MM.1S (cell line): ENCODE data around the gene AKAP13.

ENCODE experiments used
- DNase-seq: peaks from one replicate; pipeline ENCODE4 v3.0.0-alpha.2; 2015
- H2AFZ ChIP-seq: fragments of 300-600 bp; sonication (generic); 2 replicates; pipeline ENCODE4 v1.6.0; 2016; ENCODE audit warnings: antibody characterized with exemption, low read length
- H3F3A ChIP-seq: fragments of 300-600 bp; sonication (generic); 2 replicates; pipeline ENCODE4 v1.6.1; 2016; ENCODE audit warnings: mild to moderate bottlenecking, antibody characterized with exemption, low read length, moderate library complexity, mixed read lengths; ENCODE audit not compliant: insufficient read depth
- H3K27ac ChIP-seq: fragments of 300-600 bp; sonication (generic); 2 replicates; pipeline ENCODE4 v1.5.1; 2016; ENCODE audit warnings: mild to moderate bottlenecking, low read length
- H3K27me3 ChIP-seq: fragments of 300-600 bp; sonication (generic); replicated peaks from 2 replicates; pipeline ENCODE4 v1.6.0; 2016; ENCODE audit warnings: low read length; ENCODE audit not compliant: insufficient read depth
- H3K36me3 ChIP-seq: fragments of 300-600 bp; sonication (generic); replicated peaks from 2 replicates; pipeline ENCODE4 v1.6.1; 2016; ENCODE audit warnings: mild to moderate bottlenecking, low read length, mixed read lengths; ENCODE audit not compliant: insufficient read depth
- H3K4me1 ChIP-seq: fragments of 300-600 bp; sonication (generic); 2 replicates; pipeline ENCODE4 v1.6.1; 2016; ENCODE audit warnings: low read length, mixed read lengths
- H3K4me2 ChIP-seq: fragments of 300-600 bp; sonication (generic); 2 replicates; pipeline ENCODE4 v1.6.0; 2016; ENCODE audit warnings: low read depth, low read length
- H3K4me3 ChIP-seq: fragments of 300-600 bp; sonication (generic); 2 replicates; pipeline ENCODE4 v1.5.1; 2016; ENCODE audit warnings: low read length, mixed read lengths
- H3K79me2 ChIP-seq: fragments of 300-600 bp; sonication (generic); 2 replicates; pipeline ENCODE4 v1.6.1; 2016; ENCODE audit warnings: mixed run types, low read length, mixed read lengths
- H3K9ac ChIP-seq: fragments of 300-600 bp; sonication (generic); 2 replicates; pipeline ENCODE4 v1.6.1; 2016; ENCODE audit warnings: low read length, mixed read lengths
- H3K9me2 ChIP-seq: fragments of 300-600 bp; sonication (generic); replicated peaks from 2 replicates; pipeline ENCODE4 v1.6.1; 2016; ENCODE audit warnings: mild to moderate bottlenecking, low read length, mixed read lengths; ENCODE audit not compliant: insufficient read depth
- H3K9me3 ChIP-seq: fragments of 300-600 bp; sonication (generic); replicated peaks from 2 replicates; pipeline ENCODE4 v1.6.1; 2016; ENCODE audit warnings: mild to moderate bottlenecking, low read length, mixed read lengths; ENCODE audit not compliant: insufficient read depth
- H4K20me1 ChIP-seq: fragments of 300-600 bp; sonication (generic); 2 replicates; pipeline ENCODE4 v1.6.1; 2016; ENCODE audit warnings: mild to moderate bottlenecking, low read length, moderate library complexity, mixed read lengths; ENCODE audit not compliant: insufficient read depth
- EZH2 ChIP-seq: fragments of 300-600 bp; sonication (generic); optimal IDR thresholded peaks from 2 replicates; pipeline ENCODE3; 2017; ENCODE audit warnings: low read depth, mild to moderate bottlenecking, antibody characterized with exemption, low read length, mixed read lengths
- EZH2phosphoT487 ChIP-seq: fragments of 300-600 bp; sonication (generic); IDR thresholded peaks from 2 replicates; pipeline ENCODE4 v1.6.1; 2018; ENCODE audit warnings: antibody characterized with exemption, low read length
- TF ChIP-seq, protein P1 (sequence below): fragments of 300-600 bp; sonication (generic); IDR thresholded peaks from 2 replicates; pipeline ENCODE4 v1.5.1; 2016; ENCODE audit warnings: antibody characterized with exemption, low read length, mixed read lengths

Gene AKAP13

DNA sequence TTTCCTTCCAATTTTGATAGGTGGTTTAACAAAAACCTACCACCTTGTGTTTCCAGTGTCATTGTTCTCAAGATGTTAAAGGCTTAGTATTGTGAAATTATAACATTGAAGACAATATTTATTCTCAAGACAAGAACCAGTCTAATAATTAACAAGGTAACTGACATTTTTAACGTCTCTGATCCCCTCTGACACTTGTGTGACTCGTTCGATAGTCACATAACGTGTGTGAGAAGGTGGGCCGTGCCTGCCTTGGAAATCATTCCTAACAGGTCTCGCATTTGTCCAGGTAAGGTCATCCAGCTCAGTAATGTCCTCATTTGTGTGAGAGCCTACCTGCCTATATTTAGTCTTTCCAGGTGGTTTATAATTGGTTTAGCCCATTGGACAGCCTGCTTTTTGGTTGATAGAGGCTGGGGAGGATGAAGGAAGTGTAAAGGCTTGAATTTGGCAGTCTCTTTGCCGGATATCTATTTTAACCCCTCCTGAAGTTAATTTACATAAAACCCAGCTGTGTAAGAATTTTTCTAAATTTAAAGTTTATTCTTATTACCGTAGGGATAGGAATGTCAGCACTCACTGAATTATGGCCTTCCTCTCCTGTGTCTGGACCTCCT is 94.4 kb downstream of the AKAP13 start:
- H3K79me2 ChIP-seq, result peaks cover 31% of the 10 kb centered on the region
- H3K4me3 ChIP-seq, result peak overlapping the region; percentile 4; the same call in 1 of the 2 replicates
- H4K20me1 ChIP-seq, result no peaks in the 10 kb centered on the region
- peaks cover 6% of the 10 kb centered on the region for H3F3A ChIP-seq
- H3K4me2 ChIP-seq, result peak overlapping the region; percentile 66
- TF ChIP-seq, protein P1, sequence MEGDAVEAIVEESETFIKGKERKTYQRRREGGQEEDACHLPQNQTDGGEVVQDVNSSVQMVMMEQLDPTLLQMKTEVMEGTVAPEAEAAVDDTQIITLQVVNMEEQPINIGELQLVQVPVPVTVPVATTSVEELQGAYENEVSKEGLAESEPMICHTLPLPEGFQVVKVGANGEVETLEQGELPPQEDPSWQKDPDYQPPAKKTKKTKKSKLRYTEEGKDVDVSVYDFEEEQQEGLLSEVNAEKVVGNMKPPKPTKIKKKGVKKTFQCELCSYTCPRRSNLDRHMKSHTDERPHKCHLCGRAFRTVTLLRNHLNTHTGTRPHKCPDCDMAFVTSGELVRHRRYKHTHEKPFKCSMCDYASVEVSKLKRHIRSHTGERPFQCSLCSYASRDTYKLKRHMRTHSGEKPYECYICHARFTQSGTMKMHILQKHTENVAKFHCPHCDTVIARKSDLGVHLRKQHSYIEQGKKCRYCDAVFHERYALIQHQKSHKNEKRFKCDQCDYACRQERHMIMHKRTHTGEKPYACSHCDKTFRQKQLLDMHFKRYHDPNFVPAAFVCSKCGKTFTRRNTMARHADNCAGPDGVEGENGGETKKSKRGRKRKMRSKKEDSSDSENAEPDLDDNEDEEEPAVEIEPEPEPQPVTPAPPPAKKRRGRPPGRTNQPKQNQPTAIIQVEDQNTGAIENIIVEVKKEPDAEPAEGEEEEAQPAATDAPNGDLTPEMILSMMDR, result no peak
- TF ChIP-seq EZH2 (no peak), EZH2phosphoT487 (no peak)
- no peaks in the 10 kb centered on the region for H3K36me3 ChIP-seq
- DNase-seq, result peak; percentile 8
- H3K9me3 ChIP-seq, result no peaks in the 10 kb centered on the region
- no peak overlapping the region for H3K9ac ChIP-seq
- no peak overlapping the region for H2AFZ ChIP-seq
- peak overlapping the region; percentile 46; the same call in 1 of the 2 replicates for H3K27ac ChIP-seq
- no peaks in the 10 kb centered on the region for H3K9me2 ChIP-seq
- peaks cover 34% of the 10 kb centered on the region for H3K4me1 ChIP-seq
- no peaks in the 10 kb centered on the region for H3K27me3 ChIP-seq

DNA sequence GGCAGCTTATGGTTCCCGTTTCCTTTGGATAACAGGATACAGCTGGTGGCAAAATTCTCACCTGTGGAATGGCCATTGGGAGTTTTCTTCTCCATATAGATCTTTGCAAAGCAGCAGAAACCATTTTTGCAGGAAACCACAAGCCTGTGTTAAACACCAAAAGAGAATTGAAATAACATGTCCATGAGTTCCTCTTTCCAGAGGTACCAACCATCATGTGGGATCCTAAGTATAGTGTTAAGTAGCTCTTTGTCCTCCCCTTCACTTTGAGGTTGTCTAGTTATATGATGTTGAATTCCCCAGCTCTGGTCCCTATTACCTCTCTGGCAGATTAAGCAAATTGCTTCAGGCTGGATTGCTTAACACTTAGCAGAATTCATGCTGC is 94.9 kb downstream of the AKAP13 start:
- Histone ChIP-seq H3K4me2 (peak overlapping the region; percentile 66; the same call in 1 of the 2 replicates), H2AFZ (no peak overlapping the region), H3K9me2 (no peaks in the 10 kb centered on the region), H3F3A (peaks cover 6% of the 10 kb centered on the region), H3K9me3 (no peaks in the 10 kb centered on the region), H3K27me3 (no peaks in the 10 kb centered on the region), H3K36me3 (no peaks in the 10 kb centered on the region), H3K4me3 (peak overlapping the region; percentile 4; the same call in 1 of the 2 replicates), H3K9ac (no peak overlapping the region), H4K20me1 (no peaks in the 10 kb centered on the region), H3K4me1 (peaks cover 34% of the 10 kb centered on the region), H3K79me2 (peaks cover 31% of the 10 kb centered on the region), H3K27ac (peak overlapping the region; percentile 46; the same call in 1 of the 2 replicates)
- peak; percentile 18 for DNase-seq
- no peak for TF ChIP-seq EZH2
- TF ChIP-seq EZH2phosphoT487, result no peak

DNA sequence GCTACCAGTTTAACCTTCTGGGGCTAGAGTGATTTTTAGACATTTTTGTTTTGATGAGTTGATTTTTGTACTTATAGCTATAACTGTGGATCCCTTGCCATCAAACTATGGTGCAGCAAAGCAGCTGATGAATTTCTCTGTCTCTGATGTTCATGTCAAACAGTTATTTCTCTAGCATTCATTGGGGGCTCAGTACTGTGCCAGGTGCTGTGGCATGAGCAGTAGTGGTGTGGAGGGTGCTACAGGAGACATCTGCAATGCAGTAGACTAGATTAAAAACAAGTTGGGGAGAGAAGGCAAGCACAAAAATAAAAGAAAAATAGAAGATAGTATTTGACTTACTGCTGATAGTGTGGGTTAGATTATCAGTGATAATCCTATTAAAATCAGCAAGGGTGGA is 95.3 kb downstream of the AKAP13 start:
- Histone ChIP-seq H3K9ac (no peak overlapping the region), H3K27ac (peak overlapping the region; percentile 46; the same call in 1 of the 2 replicates), H3K36me3 (no peaks in the 10 kb centered on the region), H3K4me2 (peak overlapping the region; percentile 66; the same call in 1 of the 2 replicates), H3K27me3 (no peaks in the 10 kb centered on the region), H3K9me3 (no peaks in the 10 kb centered on the region), H3K9me2 (no peaks in the 10 kb centered on the region), H4K20me1 (no peaks in the 10 kb centered on the region), H3K79me2 (peaks cover 27% of the 10 kb centered on the region), H3F3A (peaks cover 6% of the 10 kb centered on the region), H3K4me1 (peaks cover 34% of the 10 kb centered on the region), H2AFZ (no peak overlapping the region), H3K4me3 (no peak overlapping the region)
- no peak for DNase-seq
- TF ChIP-seq EZH2phosphoT487 (no peak), EZH2 (no peak)
- TF ChIP-seq, protein P1, result no peak

DNA sequence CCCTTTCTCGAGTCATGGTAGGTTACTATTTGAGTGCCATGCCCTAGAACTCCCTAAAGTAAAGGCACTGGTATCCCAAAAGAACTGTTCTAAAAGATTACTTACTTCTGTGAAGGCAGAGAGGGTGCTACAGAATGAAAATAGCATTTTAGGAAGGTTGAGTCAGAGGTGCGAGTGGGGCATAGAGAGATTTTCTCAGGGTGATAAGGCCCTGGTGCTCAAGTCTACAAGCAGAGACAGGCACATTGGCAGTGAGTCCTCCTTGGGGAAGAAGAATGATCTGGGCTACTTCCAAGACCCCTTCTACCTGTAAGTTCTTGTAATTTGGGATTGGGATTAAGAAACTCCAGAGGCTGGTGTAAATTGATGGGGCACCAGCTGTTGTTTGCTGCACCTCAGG is 96.7 kb downstream of the AKAP13 start:
- no peak overlapping the region for H2AFZ ChIP-seq
- no peaks in the 10 kb centered on the region for H4K20me1 ChIP-seq
- no peak for DNase-seq
- H3K79me2 ChIP-seq, result peaks cover 24% of the 10 kb centered on the region
- H3K27me3 ChIP-seq, result no peaks in the 10 kb centered on the region
- peaks cover 6% of the 10 kb centered on the region for H3F3A ChIP-seq
- TF ChIP-seq, protein P1, result no peak
- no peak for TF ChIP-seq EZH2phosphoT487
- TF ChIP-seq EZH2, result no peak
- peaks cover 45% of the 10 kb centered on the region for H3K4me1 ChIP-seq
- H3K4me2 ChIP-seq, result no peak overlapping the region
- H3K27ac ChIP-seq, result no peak overlapping the region
- H3K9me3 ChIP-seq, result no peaks in the 10 kb centered on the region
- H3K36me3 ChIP-seq, result no peaks in the 10 kb centered on the region
- H3K4me3 ChIP-seq, result no peak overlapping the region
- H3K9ac ChIP-seq, result no peak overlapping the region
- H3K9me2 ChIP-seq, result no peaks in the 10 kb centered on the region
